Skin epidermis (tissue), 12 donors: ENCODE data around the gene ANXA6.

Source experiments
- H3K27ac ChIP-seq, 21 experiments: fragments of 200-600 bp; sonication (generic) in 11 of 21; one replicate each; pipeline ENCODE4 v1.5.0; 2020; ENCODE audit warnings: mild to moderate bottlenecking in 3 of 21, inconsistent platforms in 2 of 21, moderate library complexity in 2 of 21
- H3K4me3 ChIP-seq, 7 experiments: fragments of 200-600 bp; sonication (generic) in 2 of 7; one replicate each; pipeline ENCODE4 v1.5.0; 2020; ENCODE audit warnings: inconsistent platforms in 2 of 7, mild to moderate bottlenecking in 2 of 7, moderate library complexity in 1 of 7

Gene ANXA6

GRCh38 chr5:151058891-151059489 is 98.6 kb downstream of the ANXA6 start:
- H3K4me3 ChIP-seq: no peak overlapping the region
- H3K27ac ChIP-seq: peak overlapping the region in 6 of 21 experiments; percentile 2 to 72 (median 42)

- no peak overlapping the region for H3K27ac ChIP-seq
- H3K4me3 ChIP-seq: no peak overlapping the region
Measured at GRCh38 chr5:151058301-151058700, 99.3 kb downstream of the ANXA6 start.

GRCh38 chr5:151056379-151057325 is 100.9 kb downstream of the ANXA6 start:
- no peak overlapping the region for H3K4me3 ChIP-seq
- peak overlapping the region in 1 of 21 experiments; percentile 1 for H3K27ac ChIP-seq

- no peak overlapping the region for H3K27ac ChIP-seq
- no peak overlapping the region for H3K4me3 ChIP-seq
Measured at GRCh38 chr5:151055336-151055735, 102.2 kb downstream of the ANXA6 start.

GRCh38 chr5:151054709-151055108 is 102.9 kb downstream of the ANXA6 start:
- Histone ChIP-seq H3K4me3 (no peak overlapping the region), H3K27ac (no peak overlapping the region)

- H3K4me3 ChIP-seq: no peak overlapping the region
- peak overlapping the region in 1 of 21 experiments; percentile 6 for H3K27ac ChIP-seq
Measured at GRCh38 chr5:151053796-151054462, 103.7 kb downstream of the ANXA6 start.

GRCh38 chr5:151052836-151053235 is 104.7 kb downstream of the ANXA6 start:
- H3K27ac ChIP-seq: no peak overlapping the region

GRCh38 chr5:151051931-151052608 is 105.5 kb downstream of the ANXA6 start:
- H3K27ac ChIP-seq: peak overlapping the region in 7 of 21 experiments; percentile 16 to 52 (median 30)

More at GRCh38 chr5:151052836-151053235, 104.7 kb downstream of the ANXA6 start:
- H3K4me3 ChIP-seq: no peak overlapping the region

GRCh38 chr5:151051066-151051930 is 106.3 kb downstream of the ANXA6 start:
- no peak overlapping the region for H3K4me3 ChIP-seq
- peak overlapping the region in 1 of 21 experiments; percentile 47 for H3K27ac ChIP-seq

More at GRCh38 chr5:151051931-151052608, 105.5 kb downstream of the ANXA6 start:
- H3K4me3 ChIP-seq: no peak overlapping the region
